Pancreas (tissue), 10 donors: ENCODE results near the gene ACOXL. TPM values are rescaled to one million over a fixed set of nuclear protein-coding genes. Genes with fewer than 3 reads are reported as not detected.
"Not testable (repeated sequence)": the region's sequence is repeated elsewhere in the genome, so short reads cannot be mapped to it uniquely, and the experiment has no call there.

Experiments used
- ATAC-seq, 4 donors: fragments of 200-7000 bp; cut with Tn5 transposase; one replicate each; pipeline versions ENCODE4 v1.8.0 to v1.9.1; 2020; ENCODE audit warnings: mild to moderate bottlenecking in 4 of 4, moderate library complexity in 4 of 4
- DNase-seq, 6 donors: peaks; one replicate each; pipeline ENCODE4 v3.0.0-alpha.2; 2020
- FAIRE-seq: peaks from 2 replicates; lab custom pipeline; 2012; peaks lifted over from hg19 to GRCh38; lab: Jason Lieb, UNC
- H3K27ac ChIP-seq, 4 donors: fragments of 200-600 bp; sonication (generic); 1 replicate in 3 of 4; 2 replicates in 1 of 4; pipeline versions ENCODE4 v1.5.0 to v1.8.0; 2020
- H3K27me3 ChIP-seq, 4 donors: fragments of 200-600 bp; one replicate each; pipeline ENCODE4 v1.8.0; 2021
- H3K36me3 ChIP-seq, 3 donors: fragments of 200-600 bp; sonication (generic) in 1 of 3; one replicate each; pipeline versions ENCODE4 v1.5.0 to v1.8.0; 2020 to 2021
- H3K4me1 ChIP-seq, 3 donors: fragments of 200-600 bp; one replicate each; pipeline ENCODE4 v1.8.0; 2021
- H3K4me3 ChIP-seq, 4 donors: fragments of 200-600 bp; sonication (generic) in 2 of 4; one replicate each; pipeline versions ENCODE4 v1.5.0 to v1.8.0; 2020 to 2021
- H3K9me3 ChIP-seq, 4 donors: fragments of 200-600 bp; one replicate each; pipeline ENCODE4 v1.8.0; 2021
- CTCF ChIP-seq, 4 donors: fragments of 200-600 bp; sonication (generic) in 3 of 4; IDR thresholded peaks; one replicate each; pipeline versions ENCODE4 v1.5.0 to v1.8.0; 2021; ENCODE audit warnings: antibody characterized with exemption in 4 of 4
- WGBS, 2 donors: extraction: QIAGEN DNeasy Blood & Tissue Kit; methylation state at CpG; one replicate each; pipeline ENCODE4 v1.1.7; 2013; 5-methylcytosine and 5-hydroxymethylcytosine counted together
- intact Hi-C, 3 donors: fragments of 100-400 bp; cut with DNase I; formaldehyde crosslinking; loops; one replicate each; pipeline versions ENCODE4 v1.11.1 to v1.14.2; 2022
- polyA plus RNA-seq, 2 donors: library from polyadenylated mRNA; stranded (reverse); fragments of 200-250 nt; gene quantifications; one replicate each; pipeline ENCODE4 v1.2.3, GENCODE V29; 2013
- total RNA-seq, 6 donors: library from RNA; stranded (reverse); fragmentation: NEBNext Ultra II Directional in 4 of 6; extraction: Animal tissue kit (Norgen Biotek cat#: 25700) in 4 of 6; gene quantifications; one replicate each; pipeline versions ENCODE4 v1.2.1 to v1.2.4, GENCODE V29; 2021 to 2023
- donor health status: healthy with polysubstance abuse.
- donor health status: DM: no; HTN: no; CAD: no; lungs with moderate emphysema.
- donor health status: DM: no; HTN: no; CAD: no.
- donor health status: control.
- donor health status: control.
- donor health status: Bipolar disorder and iron deficiency.
- donor health status: DM: yes; HTN: yes; CAD: no.
- donor health status: DM: no; HTN: no; CAD: no.
- donor health status: DM: no; HTN: no; CAD: no.
- donor health status: DM: yes; HTN: yes; CAD: no.

ACOXL gene
- total RNA-seq (under 1 TPM in 4 of 6 donors, not detected in 2; 0.06 to 0.31 (median 0.12) TPM), polyA plus RNA-seq (under 1 TPM; 0.27 to 0.75 TPM)

GRCh38 chr2:110732422-110733413 is at the start of gene ACOXL:
Gene ACOXL (plus strand): TSS chr2:110732573. CDS start chr2:110768390, 35,817 bp downstream.
- DNase-seq (peak; percentile 39 to 85 (median 64)), ATAC-seq (peak; percentile 86 to 99 (median 94)), FAIRE-seq (no peak)
- peaks cover 0 to 5% (median 0%) of the 10 kb centered on the region in 3 donors for H3K4me1 ChIP-seq
- intact Hi-C loops = no loop called here
- WGBS, 2 donors = 2 to 3% methylated on average over 83 to 94 of the region's 94 CpGs
- H3K9me3 ChIP-seq = no peaks in the 10 kb centered on the region
- H3K4me3 ChIP-seq = peak within 1 kb of the TSS; percentile 3 to 41 (median 12)
- peaks cover 5 to 14% (median 6%) of the 10 kb centered on the region in 4 donors for H3K27me3 ChIP-seq
- no peak within 1 kb of the TSS for H3K27ac ChIP-seq
- TF ChIP-seq CTCF (IDR thresholded peaks at IDR 0.05) = no peak
- no peaks in the 10 kb centered on the region for H3K36me3 ChIP-seq

GRCh38 chr2:110682872-110683271 is 49.5 kb upstream of the ACOXL start:
- Histone ChIP-seq H3K36me3 (no peaks in the 10 kb centered on the region), H3K27ac (no peak overlapping the region), H3K4me3 (no peak overlapping the region), H3K4me1 (peaks cover 0 to 4% (median 0%) of the 10 kb centered on the region in 3 donors), H3K27me3 (no peaks in the 10 kb centered on the region), H3K9me3 (no peaks in the 10 kb centered on the region)
- FAIRE-seq (no peak), ATAC-seq (no peak), DNase-seq (no peak)
- intact Hi-C loops = no loop called here
- WGBS, 2 donors = 83% methylated on average over 1 of the region's 1 CpG
- TF ChIP-seq CTCF (IDR thresholded peaks at IDR 0.05) = no peak

- 37% methylated on average over 9 of the region's 9 CpGs for WGBS, 2 donors
- intact Hi-C loops, H3K27ac ChIP-seq, FAIRE-seq, H3K4me1 ChIP-seq, H3K27me3 ChIP-seq, DNase-seq, H3K9me3 ChIP-seq, ATAC-seq, H3K36me3 ChIP-seq, H3K4me3 ChIP-seq: not testable (repeated sequence)
Observed at GRCh38 chr2:110687775-110688484, 44.4 kb upstream of the ACOXL start.

GRCh38 chr2:110688594-110689091 is 43.7 kb upstream of the ACOXL start:
- TF ChIP-seq CTCF (IDR thresholded peaks at IDR 0.05) = no peak
- Histone ChIP-seq H3K27me3 (no peaks in the 10 kb centered on the region), H3K4me1 (no peaks in the 10 kb centered on the region), H3K9me3 (no peaks in the 10 kb centered on the region), H3K36me3 (no peaks in the 10 kb centered on the region), H3K4me3 (no peak overlapping the region), H3K27ac (no peak overlapping the region)
- FAIRE-seq = no peak
- no peak for ATAC-seq
- WGBS, 2 donors = 37% methylated on average over 5 of the region's 5 CpGs
- DNase-seq = no peak
- intact Hi-C loops = no loop called here
